WTC11 (cell line): Measurements from ENCODE around the gene KNG1.

Source experiments
- FOXJ3 ChIP-seq: sonication (generic); formaldehyde crosslinking; IDR thresholded peaks from 2 replicates; pipeline ENCODE4 v1.9.0; 2021; ENCODE audit warnings: missing genetic modification reagents, mild to moderate bottlenecking, borderline replicate concordance
- TF ChIP-seq, protein P1 (sequence below): sonication (generic); formaldehyde crosslinking; conservative IDR thresholded peaks from 2 replicates; pipeline ENCODE4 v1.8.1; 2022; ENCODE audit warnings: mild to moderate bottlenecking, missing genetic modification reagents
- TF ChIP-seq, protein P2 (sequence below): fragments of 200-600 bp; IDR thresholded peaks from 2 replicates; pipeline ENCODE4 v1.8.0; 2022; ENCODE audit warnings: antibody characterized with exemption
- TF ChIP-seq, protein P3 (sequence below): fragments of 250-450 bp; sonication (Bioruptor Pico); IDR thresholded peaks from 2 replicates; pipeline ENCODE4 v1.8.0; 2021; ENCODE audit warnings: mild to moderate bottlenecking

DNA sequence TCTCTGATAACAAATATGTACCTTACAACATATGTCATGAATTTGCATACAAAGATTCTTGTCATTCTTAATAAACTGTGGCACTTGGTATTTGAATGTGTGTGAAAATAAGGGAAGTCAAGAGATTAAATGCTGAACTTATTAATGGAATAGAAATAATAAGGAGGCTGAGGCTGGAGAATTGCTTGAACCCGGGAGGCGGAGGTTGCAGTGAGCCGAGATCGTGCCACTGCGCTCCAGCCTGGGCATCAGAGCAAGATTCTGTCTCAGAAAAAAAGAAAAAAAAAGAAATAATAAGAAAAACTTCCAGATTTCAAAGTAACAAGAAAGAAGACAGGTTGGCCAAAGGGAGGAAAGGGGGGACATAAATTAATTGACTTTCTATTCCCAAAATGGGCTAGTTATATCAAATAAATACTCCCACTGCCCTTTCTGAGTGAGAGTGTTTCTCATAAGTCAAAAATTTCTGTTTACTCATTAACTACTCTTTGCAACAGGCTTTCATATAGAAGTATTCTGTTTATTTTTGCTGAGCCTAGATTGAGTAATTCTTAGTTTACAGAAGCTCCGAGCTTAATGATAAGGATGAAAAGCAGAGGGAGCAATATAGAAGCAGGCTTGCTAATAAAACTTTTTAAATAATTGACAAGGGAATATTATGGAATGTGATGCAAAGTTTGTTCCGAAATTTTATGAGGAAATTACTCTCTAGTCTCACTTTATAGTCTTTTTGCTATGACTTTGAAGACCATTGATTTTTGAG is 25.6 kb downstream of the KNG1 start:
- no peak for TF ChIP-seq FOXJ3
- TF ChIP-seq, protein P1, sequence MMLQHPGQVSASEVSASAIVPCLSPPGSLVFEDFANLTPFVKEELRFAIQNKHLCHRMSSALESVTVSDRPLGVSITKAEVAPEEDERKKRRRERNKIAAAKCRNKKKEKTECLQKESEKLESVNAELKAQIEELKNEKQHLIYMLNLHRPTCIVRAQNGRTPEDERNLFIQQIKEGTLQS (CRISPR knock-in tag): no peak
- TF ChIP-seq, protein P2, sequence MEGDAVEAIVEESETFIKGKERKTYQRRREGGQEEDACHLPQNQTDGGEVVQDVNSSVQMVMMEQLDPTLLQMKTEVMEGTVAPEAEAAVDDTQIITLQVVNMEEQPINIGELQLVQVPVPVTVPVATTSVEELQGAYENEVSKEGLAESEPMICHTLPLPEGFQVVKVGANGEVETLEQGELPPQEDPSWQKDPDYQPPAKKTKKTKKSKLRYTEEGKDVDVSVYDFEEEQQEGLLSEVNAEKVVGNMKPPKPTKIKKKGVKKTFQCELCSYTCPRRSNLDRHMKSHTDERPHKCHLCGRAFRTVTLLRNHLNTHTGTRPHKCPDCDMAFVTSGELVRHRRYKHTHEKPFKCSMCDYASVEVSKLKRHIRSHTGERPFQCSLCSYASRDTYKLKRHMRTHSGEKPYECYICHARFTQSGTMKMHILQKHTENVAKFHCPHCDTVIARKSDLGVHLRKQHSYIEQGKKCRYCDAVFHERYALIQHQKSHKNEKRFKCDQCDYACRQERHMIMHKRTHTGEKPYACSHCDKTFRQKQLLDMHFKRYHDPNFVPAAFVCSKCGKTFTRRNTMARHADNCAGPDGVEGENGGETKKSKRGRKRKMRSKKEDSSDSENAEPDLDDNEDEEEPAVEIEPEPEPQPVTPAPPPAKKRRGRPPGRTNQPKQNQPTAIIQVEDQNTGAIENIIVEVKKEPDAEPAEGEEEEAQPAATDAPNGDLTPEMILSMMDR: no peak
- TF ChIP-seq, protein P3, sequence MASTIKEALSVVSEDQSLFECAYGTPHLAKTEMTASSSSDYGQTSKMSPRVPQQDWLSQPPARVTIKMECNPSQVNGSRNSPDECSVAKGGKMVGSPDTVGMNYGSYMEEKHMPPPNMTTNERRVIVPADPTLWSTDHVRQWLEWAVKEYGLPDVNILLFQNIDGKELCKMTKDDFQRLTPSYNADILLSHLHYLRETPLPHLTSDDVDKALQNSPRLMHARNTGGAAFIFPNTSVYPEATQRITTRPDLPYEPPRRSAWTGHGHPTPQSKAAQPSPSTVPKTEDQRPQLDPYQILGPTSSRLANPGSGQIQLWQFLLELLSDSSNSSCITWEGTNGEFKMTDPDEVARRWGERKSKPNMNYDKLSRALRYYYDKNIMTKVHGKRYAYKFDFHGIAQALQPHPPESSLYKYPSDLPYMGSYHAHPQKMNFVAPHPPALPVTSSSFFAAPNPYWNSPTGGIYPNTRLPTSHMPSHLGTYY (CRISPR knock-in tag): no peak
